Gastroesophageal sphincter (tissue), 3 donors: Measurements from ENCODE around the gene SPTBN5.

Experiments
- EP300 ChIP-seq: sonication (generic); formaldehyde crosslinking; IDR thresholded peaks from one replicate; pipeline ENCODE4 v1.6.1; 2017; ENCODE audit warnings: antibody characterized with exemption, mild to moderate bottlenecking
- POLR2AphosphoS5 ChIP-seq: sonication (generic); formaldehyde crosslinking; IDR thresholded peaks from one replicate; pipeline ENCODE4 v1.6.1; 2017; ENCODE audit warnings: antibody characterized with exemption
- TF ChIP-seq, protein P1 (sequence below), 4 experiments: fragments of 200-600 bp in 2 of 4; fragments of 450-650 bp in 2 of 4; sonication (generic) in 1 of 4; IDR thresholded peaks; one replicate each; pipeline ENCODE4 v1.5.1; 2017 to 2019; ENCODE audit warnings: antibody characterized with exemption in 4 of 4, mild to moderate bottlenecking in 2 of 4, moderate library complexity in 2 of 4

DNA sequence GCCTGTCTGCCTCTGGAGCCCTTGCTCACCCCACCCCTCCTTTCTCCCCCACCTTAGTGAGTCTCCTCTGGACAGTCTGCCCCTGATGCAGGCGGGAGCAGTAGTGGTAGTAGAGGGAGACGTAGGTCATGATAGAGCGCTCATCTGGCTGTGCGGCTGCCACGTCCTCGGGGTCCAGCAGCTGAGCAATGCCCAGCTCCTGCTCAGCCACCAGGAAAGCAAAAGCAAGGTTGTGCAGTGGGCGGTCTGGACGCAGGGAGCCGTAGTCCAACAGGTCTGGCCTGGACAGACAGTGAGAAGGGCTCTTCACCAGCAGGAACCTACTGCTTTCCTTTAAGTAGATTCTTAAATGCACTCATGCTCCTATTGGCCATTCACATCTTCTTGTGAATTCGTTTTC is 6.7 kb downstream of the SPTBN5 start:
- TF ChIP-seq POLR2AphosphoS5 (no peak), EP300 (no peak)
- TF ChIP-seq, protein P1, sequence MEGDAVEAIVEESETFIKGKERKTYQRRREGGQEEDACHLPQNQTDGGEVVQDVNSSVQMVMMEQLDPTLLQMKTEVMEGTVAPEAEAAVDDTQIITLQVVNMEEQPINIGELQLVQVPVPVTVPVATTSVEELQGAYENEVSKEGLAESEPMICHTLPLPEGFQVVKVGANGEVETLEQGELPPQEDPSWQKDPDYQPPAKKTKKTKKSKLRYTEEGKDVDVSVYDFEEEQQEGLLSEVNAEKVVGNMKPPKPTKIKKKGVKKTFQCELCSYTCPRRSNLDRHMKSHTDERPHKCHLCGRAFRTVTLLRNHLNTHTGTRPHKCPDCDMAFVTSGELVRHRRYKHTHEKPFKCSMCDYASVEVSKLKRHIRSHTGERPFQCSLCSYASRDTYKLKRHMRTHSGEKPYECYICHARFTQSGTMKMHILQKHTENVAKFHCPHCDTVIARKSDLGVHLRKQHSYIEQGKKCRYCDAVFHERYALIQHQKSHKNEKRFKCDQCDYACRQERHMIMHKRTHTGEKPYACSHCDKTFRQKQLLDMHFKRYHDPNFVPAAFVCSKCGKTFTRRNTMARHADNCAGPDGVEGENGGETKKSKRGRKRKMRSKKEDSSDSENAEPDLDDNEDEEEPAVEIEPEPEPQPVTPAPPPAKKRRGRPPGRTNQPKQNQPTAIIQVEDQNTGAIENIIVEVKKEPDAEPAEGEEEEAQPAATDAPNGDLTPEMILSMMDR (IDR thresholded peaks at IDR 0.05) = no peak
